DOHH2 (cell line): ENCODE data around the gene CDH6.

Source experiments
- H3F3A ChIP-seq: fragments of 200-600 bp; sonication (generic), shearing (Covaris generic); 2 replicates; pipeline ENCODE4 v1.6.0; 2016; ENCODE audit warnings: antibody characterized with exemption, mild to moderate bottlenecking; ENCODE audit not compliant: control insufficient read depth, insufficient read depth
- H3K27ac ChIP-seq: fragments of 200-600 bp; sonication (generic); 2 replicates; pipeline ENCODE4 v1.5.1; 2014; ENCODE audit warnings: low read depth, mild to moderate bottlenecking, low read length, moderate library complexity
- H3K27me3 ChIP-seq: fragments of 200-600 bp; sonication (generic); 2 replicates; pipeline ENCODE4 v1.6.1; 2014; ENCODE audit warnings: mild to moderate bottlenecking, low read length, mixed read lengths; ENCODE audit not compliant: control insufficient read depth
- H3K36me3 ChIP-seq: fragments of 200-600 bp; sonication (generic); 2 replicates; pipeline ENCODE4 v1.6.1; 2014; ENCODE audit warnings: mild to moderate bottlenecking, low read length, moderate library complexity, mixed read lengths; ENCODE audit not compliant: control insufficient read depth
- H3K4me1 ChIP-seq: fragments of 200-600 bp; sonication (generic); 2 replicates; pipeline ENCODE4 v1.6.1; 2014; ENCODE audit warnings: mild to moderate bottlenecking, low read length, mixed read lengths; ENCODE audit not compliant: control insufficient read depth
- H3K4me2 ChIP-seq: fragments of 200-600 bp; sonication (generic); 2 replicates; pipeline ENCODE4 v1.6.0; 2014; ENCODE audit warnings: mild to moderate bottlenecking, low read length, moderate library complexity
- H3K4me3 ChIP-seq: fragments of 200-600 bp; sonication (generic); 2 replicates; pipeline ENCODE4 v1.5.1; 2014; ENCODE audit warnings: mild to moderate bottlenecking, low read length, mixed read lengths
- H3K79me2 ChIP-seq: fragments of 200-600 bp; sonication (generic); 2 replicates; pipeline ENCODE4 v1.6.1; 2014; ENCODE audit warnings: mild to moderate bottlenecking, low read length, mixed read lengths; ENCODE audit not compliant: control insufficient read depth
- H3K9me2 ChIP-seq: fragments of 200-600 bp; sonication (generic); replicated peaks from 2 replicates; pipeline ENCODE4 v1.6.1; 2014; ENCODE audit warnings: mild to moderate bottlenecking, low read length, mixed read lengths; ENCODE audit not compliant: control insufficient read depth
- H3K9me3 ChIP-seq: fragments of 200-600 bp; sonication (generic); 2 replicates; pipeline ENCODE4 v1.6.1; 2014; ENCODE audit warnings: antibody characterized with exemption, low read length, mixed read lengths; ENCODE audit not compliant: control insufficient read depth, insufficient read depth
- H4K20me1 ChIP-seq: fragments of 200-600 bp; sonication (generic); 2 replicates; pipeline ENCODE4 v1.6.0; 2014; ENCODE audit warnings: low read depth, mild to moderate bottlenecking, antibody characterized with exemption, low read length, moderate library complexity; ENCODE audit not compliant: control insufficient read depth, insufficient read depth
- EZH2phosphoT487 ChIP-seq: fragments of 200-600 bp; sonication (generic); IDR thresholded peaks from 2 replicates; pipeline ENCODE4 v1.6.1; 2017; ENCODE audit warnings: borderline replicate concordance, mild to moderate bottlenecking, antibody characterized with exemption, low read length, moderate library complexity, mixed read lengths
- TF ChIP-seq, protein P1 (sequence below): fragments of 200-600 bp; sonication (generic); IDR thresholded peaks from one replicate; pipeline ENCODE4 v1.5.1; 2014; ENCODE audit warnings: antibody characterized with exemption, mild to moderate bottlenecking, low read depth, low read length; ENCODE audit not compliant: poor library complexity, severe bottlenecking

Gene CDH6

GRCh38 chr5:31273631-31274378 is 80.3 kb downstream of the CDH6 start:
- Histone ChIP-seq H3K4me3 (no peak overlapping the region), H3K36me3 (no peaks in the 10 kb centered on the region), H3K4me2 (no peak overlapping the region), H3K27ac (no peak overlapping the region), H3K9me3 (no peaks in the 10 kb centered on the region), H3K79me2 (no peaks in the 10 kb centered on the region), H3K4me1 (no peaks in the 10 kb centered on the region), H3K27me3 (no peaks in the 10 kb centered on the region; the same call in 1 of the 2 replicates), H4K20me1 (no peaks in the 10 kb centered on the region), H3F3A (no peaks in the 10 kb centered on the region), H3K9me2 (no peaks in the 10 kb centered on the region)
- TF ChIP-seq, protein P1, sequence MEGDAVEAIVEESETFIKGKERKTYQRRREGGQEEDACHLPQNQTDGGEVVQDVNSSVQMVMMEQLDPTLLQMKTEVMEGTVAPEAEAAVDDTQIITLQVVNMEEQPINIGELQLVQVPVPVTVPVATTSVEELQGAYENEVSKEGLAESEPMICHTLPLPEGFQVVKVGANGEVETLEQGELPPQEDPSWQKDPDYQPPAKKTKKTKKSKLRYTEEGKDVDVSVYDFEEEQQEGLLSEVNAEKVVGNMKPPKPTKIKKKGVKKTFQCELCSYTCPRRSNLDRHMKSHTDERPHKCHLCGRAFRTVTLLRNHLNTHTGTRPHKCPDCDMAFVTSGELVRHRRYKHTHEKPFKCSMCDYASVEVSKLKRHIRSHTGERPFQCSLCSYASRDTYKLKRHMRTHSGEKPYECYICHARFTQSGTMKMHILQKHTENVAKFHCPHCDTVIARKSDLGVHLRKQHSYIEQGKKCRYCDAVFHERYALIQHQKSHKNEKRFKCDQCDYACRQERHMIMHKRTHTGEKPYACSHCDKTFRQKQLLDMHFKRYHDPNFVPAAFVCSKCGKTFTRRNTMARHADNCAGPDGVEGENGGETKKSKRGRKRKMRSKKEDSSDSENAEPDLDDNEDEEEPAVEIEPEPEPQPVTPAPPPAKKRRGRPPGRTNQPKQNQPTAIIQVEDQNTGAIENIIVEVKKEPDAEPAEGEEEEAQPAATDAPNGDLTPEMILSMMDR: no peak
- no peak for TF ChIP-seq EZH2phosphoT487

- no peak overlapping the region for H3K27ac ChIP-seq
- H3K9me2 ChIP-seq: no peaks in the 10 kb centered on the region
- no peaks in the 10 kb centered on the region for H3K79me2 ChIP-seq
- H3K36me3 ChIP-seq: no peaks in the 10 kb centered on the region
- H3K27me3 ChIP-seq: no peaks in the 10 kb centered on the region
- no peaks in the 10 kb centered on the region for H3K9me3 ChIP-seq
- H3K4me1 ChIP-seq: no peaks in the 10 kb centered on the region
- H4K20me1 ChIP-seq: no peaks in the 10 kb centered on the region
- no peaks in the 10 kb centered on the region for H3F3A ChIP-seq
- TF ChIP-seq, protein P1: no peak
- no peak for TF ChIP-seq EZH2phosphoT487
- no peak overlapping the region for H3K4me3 ChIP-seq
- no peak overlapping the region for H3K4me2 ChIP-seq
Observed at GRCh38 chr5:31280210-31280609, 86.7 kb downstream of the CDH6 start.

- Histone ChIP-seq H3K36me3 (no peaks in the 10 kb centered on the region), H3K9me2 (no peaks in the 10 kb centered on the region), H3K4me2 (no peak overlapping the region), H3K9me3 (no peaks in the 10 kb centered on the region), H3F3A (no peaks in the 10 kb centered on the region), H3K4me1 (no peaks in the 10 kb centered on the region), H4K20me1 (no peaks in the 10 kb centered on the region), H3K27ac (no peak overlapping the region), H3K79me2 (no peaks in the 10 kb centered on the region), H3K27me3 (no peaks in the 10 kb centered on the region), H3K4me3 (no peak overlapping the region)
- TF ChIP-seq, protein P1: no peak
- TF ChIP-seq EZH2phosphoT487: no peak
Observed at GRCh38 chr5:31283326-31283725, 89.8 kb downstream of the CDH6 start.
